HepG2 (cell line): ENCODE results near the gene ZNF500. TPM values are rescaled to one million over a fixed set of nuclear protein-coding genes. Genes with fewer than 3 reads are reported as not detected.

Source experiments
- ATF2 ChIP-seq: sonication (generic); formaldehyde crosslinking; IDR thresholded peaks from 2 replicates; pipeline ENCODE4 v1.4.0; 2020; ENCODE audit warnings: missing genetic modification reagents
- ELF1 ChIP-seq: sonication (generic); formaldehyde crosslinking; IDR thresholded peaks from 2 replicates; pipeline ENCODE4 v1.4.0; 2020; ENCODE audit warnings: missing genetic modification reagents
- RERE ChIP-seq: IDR thresholded peaks from 2 replicates; pipeline ENCODE4 v1.6.1; 2016; ENCODE audit warnings: low read depth, missing genetic modification reagents, missing compliant biosample characterization
- SALL1 ChIP-seq: sonication (generic); formaldehyde crosslinking; IDR thresholded peaks from 2 replicates; pipeline ENCODE4 v1.8.0; 2022; ENCODE audit warnings: mild to moderate bottlenecking, missing genetic modification reagents
- SAP130 ChIP-seq: IDR thresholded peaks from 2 replicates; pipeline ENCODE4 v1.6.1; 2016; ENCODE audit warnings: low read depth
- ZBTB40 ChIP-seq, 2 experiments: fragments of 450-650 bp in 1 of 2; sonication (generic) in 1 of 2; formaldehyde crosslinking in 1 of 2; IDR thresholded peaks; 2 replicates each; pipeline versions ENCODE4 v1.6.1 to v1.8.0; 2016 to 2022; ENCODE audit warnings: antibody characterized with exemption in 1 of 2, mild to moderate bottlenecking in 1 of 2, missing genetic modification reagents in 1 of 2
- ZFP62 ChIP-seq: sonication (generic); formaldehyde crosslinking; IDR thresholded peaks from 2 replicates; pipeline ENCODE4 v1.4.0; 2020; ENCODE audit warnings: missing genetic modification reagents
- polyA plus RNA-seq, 8 experiments: library from polyadenylated mRNA; depleted of rRNA in 3 of 8; stranded (reverse) in 7 of 8; unstranded in 1 of 8; fragments of >200 nt; fragmentation: Illumina TruSeq in 4 of 8; extraction: Trizol in 4 of 8; gene quantifications; 2 replicates each; pipeline versions ENCODE4 v1.2.1 to v1.2.3, GENCODE V29; 2011 to 2016; ENCODE audit warnings: low read depth in 4 of 8, missing spikeins in 1 of 8, mixed read lengths in 1 of 8; ENCODE audit not compliant: insufficient read depth in 1 of 8
- total RNA-seq, 5 experiments: library from RNA; depleted of rRNA; stranded (reverse); fragments of >200 nt; fragmentation: Illumina TruSeq; extraction: Trizol; gene quantifications; 2 replicates each; pipeline ENCODE4 v1.2.3, GENCODE V29; 2016; ENCODE audit warnings: low read depth in 1 of 5
- TF ChIP-seq, protein P1 (sequence below): sonication (generic); formaldehyde crosslinking; IDR thresholded peaks from 2 replicates; pipeline ENCODE4 v1.8.1; 2023; ENCODE audit warnings: mild to moderate bottlenecking, moderate library complexity, missing genetic modification reagents
- TF ChIP-seq, protein P2 (sequence below): IDR thresholded peaks from 2 replicates; pipeline ENCODE4 v1.6.1; 2016

ZNF500 gene
- total and polyA plus RNA-seq, 2 of the 13 experiments (the other 11 are each of a cell fraction or from before 2014, with no cell fraction given) = 6.1 to 12.2 TPM

- TF ChIP-seq SAP130 (CRISPR knock-in tag) = peak; percentile 69
- TF ChIP-seq ZBTB40 (IDR thresholded peaks at IDR 0.05) = no peak
- no peak for TF ChIP-seq ZBTB40 (CRISPR knock-in tag; IDR thresholded peaks at IDR 0.05)
- TF ChIP-seq ELF1 (CRISPR knock-in tag) = no peak
- TF ChIP-seq RERE = no peak
- TF ChIP-seq ZFP62 (CRISPR knock-in tag) = no peak
- TF ChIP-seq, protein P1, sequence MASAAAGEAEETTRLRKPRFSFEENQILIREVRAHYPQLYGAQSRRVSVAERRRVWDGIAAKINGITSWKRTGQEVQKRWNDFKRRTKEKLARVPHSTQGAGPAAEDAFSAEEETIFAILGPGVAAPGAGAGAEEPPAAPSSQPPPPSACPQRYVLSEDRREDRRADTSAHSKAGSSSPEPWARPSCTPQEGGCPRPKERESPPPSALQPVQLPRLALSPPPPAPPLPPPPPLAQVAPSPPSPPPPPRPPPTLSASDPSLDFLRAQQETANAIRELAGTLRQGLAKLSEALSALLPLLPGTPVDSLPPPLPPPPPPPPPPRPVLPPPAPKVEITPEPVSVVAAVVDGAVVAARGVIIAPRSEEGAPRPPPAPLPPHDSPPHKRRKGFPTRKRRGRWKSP = no peak
- TF ChIP-seq ATF2 (CRISPR knock-in tag) = peak; percentile 36; the same call in 1 of the 2 replicates
- TF ChIP-seq, protein P2, sequence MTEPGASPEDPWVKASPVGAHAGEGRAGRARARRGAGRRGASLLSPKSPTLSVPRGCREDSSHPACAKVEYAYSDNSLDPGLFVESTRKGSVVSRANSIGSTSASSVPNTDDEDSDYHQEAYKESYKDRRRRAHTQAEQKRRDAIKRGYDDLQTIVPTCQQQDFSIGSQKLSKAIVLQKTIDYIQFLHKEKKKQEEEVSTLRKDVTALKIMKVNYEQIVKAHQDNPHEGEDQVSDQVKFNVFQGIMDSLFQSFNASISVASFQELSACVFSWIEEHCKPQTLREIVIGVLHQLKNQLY (CRISPR knock-in tag) = peak; percentile 92
- TF ChIP-seq SALL1 (CRISPR knock-in tag) = peak; percentile 21; the same call in 1 of the 2 replicates
These were observed 64.5 kb downstream of the ZNF500 start (continued) for GRCh38 chr16:4702466-4702808.
